HG03460 (cell line): ENCODE data around the gene LRRN1.

ENCODE experiments used
- ATAC-seq: cut with Tn5 transposase; IDR thresholded peaks from one replicate; pipeline ENCODE4 v1.9.1; 2021; ENCODE audit not compliant: unreplicated experiment

The LRRN1 gene

DNA sequence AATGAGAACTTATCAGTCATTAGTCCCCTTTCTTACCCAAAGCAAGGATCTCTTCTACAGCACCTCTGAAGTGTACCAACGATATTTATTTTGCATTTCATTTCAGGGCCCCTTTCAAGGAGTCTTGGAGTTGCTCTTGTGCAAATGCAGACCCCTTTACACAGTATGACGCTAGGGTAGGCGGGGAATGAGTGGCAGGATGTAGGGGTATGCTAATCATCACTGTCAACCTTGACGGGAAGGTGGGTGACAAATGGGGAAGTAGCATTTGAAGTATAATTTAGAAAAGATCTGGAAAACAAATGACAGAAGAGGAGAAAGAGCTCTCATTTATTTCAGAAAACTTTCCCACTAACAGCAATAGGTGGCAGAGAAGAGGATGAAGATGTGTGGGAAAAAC is 94.4 kb downstream of the LRRN1 start:
- no peak for ATAC-seq
